H1 (cell line): ENCODE data around the gene OGFOD2.

Experiments used
- CTCF ChIP-seq, 3 experiments: IDR thresholded peaks; 1 replicate in 2 of 3; 2 replicates in 1 of 3; pipeline versions ENCODE4 v1.5.1 to v1.6.1; 2011; ENCODE audit warnings: low read length in 3 of 3, mild to moderate bottlenecking in 3 of 3, inconsistent platforms in 2 of 3, low read depth in 1 of 3, moderate library complexity in 1 of 3; ENCODE audit not compliant: insufficient read depth in 1 of 3; ENCODE audit errors: control extremely low read depth in 1 of 3
- FOSL1 ChIP-seq: IDR thresholded peaks from 2 replicates; pipeline ENCODE4 v1.6.1; 2011; ENCODE audit warnings: mild to moderate bottlenecking, low read depth, low read length, moderate library complexity; ENCODE audit not compliant: insufficient read depth
- MAFK ChIP-seq: IDR thresholded peaks from 2 replicates; pipeline ENCODE4 v1.6.1; 2012; ENCODE audit warnings: low read depth, mild to moderate bottlenecking, improper control_type of control experiment, low read length
- POLR2A ChIP-seq, 2 experiments: IDR thresholded peaks; 1 replicate in 1 of 2; 2 replicates in 1 of 2; pipeline ENCODE4 v1.6.1; 2011; ENCODE audit warnings: low read depth in 2 of 2, low read length in 2 of 2, mild to moderate bottlenecking in 2 of 2; ENCODE audit errors: control extremely low read depth in 1 of 2
- POLR2AphosphoS5 ChIP-seq: IDR thresholded peaks from 2 replicates; pipeline ENCODE4 v1.6.1; 2011; ENCODE audit warnings: low read depth, low read length
- RAD21 ChIP-seq, 2 experiments: IDR thresholded peaks in 1 of 2; conservative IDR thresholded peaks in 1 of 2; 2 replicates each; pipeline ENCODE4 v1.6.1; 2011; ENCODE audit warnings: low read depth in 2 of 2, low read length in 2 of 2, improper control_type of control experiment in 1 of 2, inconsistent platforms in 1 of 2, mild to moderate bottlenecking in 1 of 2, moderate library complexity in 1 of 2
- TF ChIP-seq, protein P1 (sequence below): IDR thresholded peaks from 2 replicates; pipeline ENCODE4 v1.6.1; 2012; ENCODE audit warnings: low read length, inconsistent platforms

GRCh38 chr12:123027726-123028445, 52.8 kb downstream of the OGFOD2 start:
- TF ChIP-seq, protein P1, sequence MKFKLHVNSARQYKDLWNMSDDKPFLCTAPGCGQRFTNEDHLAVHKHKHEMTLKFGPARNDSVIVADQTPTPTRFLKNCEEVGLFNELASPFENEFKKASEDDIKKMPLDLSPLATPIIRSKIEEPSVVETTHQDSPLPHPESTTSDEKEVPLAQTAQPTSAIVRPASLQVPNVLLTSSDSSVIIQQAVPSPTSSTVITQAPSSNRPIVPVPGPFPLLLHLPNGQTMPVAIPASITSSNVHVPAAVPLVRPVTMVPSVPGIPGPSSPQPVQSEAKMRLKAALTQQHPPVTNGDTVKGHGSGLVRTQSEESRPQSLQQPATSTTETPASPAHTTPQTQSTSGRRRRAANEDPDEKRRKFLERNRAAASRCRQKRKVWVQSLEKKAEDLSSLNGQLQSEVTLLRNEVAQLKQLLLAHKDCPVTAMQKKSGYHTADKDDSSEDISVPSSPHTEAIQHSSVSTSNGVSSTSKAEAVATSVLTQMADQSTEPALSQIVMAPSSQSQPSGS: no peak
- TF ChIP-seq POLR2A (IDR thresholded peaks at IDR 0.05; ENCODE audit: control extremely low read depth in 1 of 2, low read depth in 2 of 2, low read length in 2 of 2): no peak
- TF ChIP-seq RAD21 (IDR thresholded peaks at IDR 0.05 in 1 of 2, conservative IDR thresholded peaks at IDR 0.05 in 1 of 2; ENCODE audit: low read depth in 2 of 2, low read length in 2 of 2): no peak
- TF ChIP-seq FOSL1: no peak
- TF ChIP-seq CTCF (IDR thresholded peaks at IDR 0.05; ENCODE audit: control extremely low read depth in 1 of 3, insufficient read depth in 1 of 3, low read depth in 1 of 3, low read length in 3 of 3): no peak
- no peak for TF ChIP-seq POLR2AphosphoS5
- TF ChIP-seq MAFK: no peak
